Nephron (organoid): ENCODE measurements around the gene NUP210L.
"Not testable (repeated sequence)": the region's sequence is repeated elsewhere in the genome, so short reads cannot be mapped to it uniquely, and the experiment has no call there.

Experiments used
- H3K27ac Mint-ChIP-seq, 3 experiments: 2 replicates each; pipeline ENCODE4 v1.8.0; 2020; ENCODE audit warnings: mixed read lengths in 3 of 3, mild to moderate bottlenecking in 2 of 3, moderate library complexity in 1 of 3
- H3K27me3 Mint-ChIP-seq: 2 replicates; pipeline ENCODE4 v1.8.0; 2021; ENCODE audit warnings: low read depth, mild to moderate bottlenecking, moderate library complexity, mixed read lengths
- H3K36me3 Mint-ChIP-seq: 2 replicates; pipeline ENCODE4 v1.8.0; 2020; ENCODE audit warnings: low read depth, mixed read lengths
- H3K4me1 Mint-ChIP-seq: 2 replicates; pipeline ENCODE4 v1.8.0; 2020; ENCODE audit warnings: mixed read lengths
- H3K4me3 Mint-ChIP-seq, 3 experiments: 2 replicates each; pipeline ENCODE4 v1.8.0; 2020; ENCODE audit warnings: mild to moderate bottlenecking in 3 of 3, mixed read lengths in 3 of 3, moderate library complexity in 2 of 3
- H3K9me3 Mint-ChIP-seq: 2 replicates; pipeline ENCODE4 v1.8.0; 2020; ENCODE audit warnings: mixed read lengths
- CTCF ChIP-seq, 3 experiments: fragments of 200-600 bp; sonication (generic); IDR thresholded peaks; one replicate each; pipeline ENCODE4 v1.5.0; 2021; ENCODE audit warnings: antibody characterized with exemption in 3 of 3; ENCODE audit not compliant: unreplicated experiment in 3 of 3

NUP210L gene

GRCh38 chr1:154093699-154094098 lies 61.2 kb downstream of the NUP210L start:
- TF ChIP-seq CTCF (IDR thresholded peaks at IDR 0.05; ENCODE audit: unreplicated experiment in 3 of 3), result no peak
- Mint-ChIP-seq H3K27me3 (peaks cover 6% of the 10 kb centered on the region), H3K27ac (no peak overlapping the region), H3K4me3 (no peak overlapping the region), H3K9me3 (no peaks in the 10 kb centered on the region), H3K4me1 (no peaks in the 10 kb centered on the region), H3K36me3 (no peaks in the 10 kb centered on the region)

- H3K4me1 Mint-ChIP-seq, result no peaks in the 10 kb centered on the region
- H3K27me3 Mint-ChIP-seq, result peaks cover 6% of the 10 kb centered on the region
- H3K36me3 Mint-ChIP-seq, result no peaks in the 10 kb centered on the region
- H3K27ac Mint-ChIP-seq, result no peak overlapping the region
- H3K4me3 Mint-ChIP-seq, result no peak overlapping the region
- TF ChIP-seq CTCF (IDR thresholded peaks at IDR 0.05; ENCODE audit: unreplicated experiment in 3 of 3), result no peak
- no peaks in the 10 kb centered on the region for H3K9me3 Mint-ChIP-seq
Measured at GRCh38 chr1:154091706-154092105, 63.2 kb downstream of the NUP210L start.

GRCh38 chr1:154087574-154087973 lies 67.3 kb downstream of the NUP210L start:
- no peak for TF ChIP-seq CTCF (IDR thresholded peaks at IDR 0.05; ENCODE audit: unreplicated experiment in 3 of 3)
- Mint-ChIP-seq H3K9me3 (peaks cover 3% of the 10 kb centered on the region), H3K36me3 (no peaks in the 10 kb centered on the region), H3K4me1 (no peaks in the 10 kb centered on the region), H3K27ac (no peak overlapping the region), H3K27me3 (peaks cover 11% of the 10 kb centered on the region), H3K4me3 (no peak overlapping the region)

GRCh38 chr1:154083057-154083456 lies 71.8 kb downstream of the NUP210L start:
- H3K27ac Mint-ChIP-seq, H3K4me3 Mint-ChIP-seq, H3K27me3 Mint-ChIP-seq, H3K36me3 Mint-ChIP-seq, H3K9me3 Mint-ChIP-seq, H3K4me1 Mint-ChIP-seq: not testable (repeated sequence)

- Mint-ChIP-seq H3K27me3 (peaks cover 5% of the 10 kb centered on the region), H3K4me3 (no peak overlapping the region), H3K36me3 (no peaks in the 10 kb centered on the region), H3K4me1 (no peaks in the 10 kb centered on the region), H3K27ac (no peak overlapping the region), H3K9me3 (peaks cover 7% of the 10 kb centered on the region)
- TF ChIP-seq CTCF (IDR thresholded peaks at IDR 0.05; ENCODE audit: unreplicated experiment in 3 of 3), result no peak
Measured at GRCh38 chr1:154081386-154082126, 73.3 kb downstream of the NUP210L start.

GRCh38 chr1:154076413-154076812 lies 78.5 kb downstream of the NUP210L start:
- H3K4me3 Mint-ChIP-seq, result no peak overlapping the region
- H3K27ac Mint-ChIP-seq, result no peak overlapping the region
- H3K36me3 Mint-ChIP-seq, result no peaks in the 10 kb centered on the region
- H3K4me1 Mint-ChIP-seq, result no peaks in the 10 kb centered on the region
- peaks cover 11% of the 10 kb centered on the region for H3K9me3 Mint-ChIP-seq
- no peaks in the 10 kb centered on the region for H3K27me3 Mint-ChIP-seq
- TF ChIP-seq CTCF (IDR thresholded peaks at IDR 0.05; ENCODE audit: unreplicated experiment in 3 of 3), result no peak
